Measurements from ENCODE around the gene CFAP69. TPM values are rescaled to one million over a fixed set of nuclear protein-coding genes. Genes with fewer than 3 reads are reported as not detected.

The CFAP69 gene
- 0.28 and 0.49 TPM in 2 replicates for total RNA-seq

GRCh38 chr7:90244909-90245851 lies at the start of gene CFAP69:
CFAP69 (plus strand) TSS chr7:90245174; CDS start chr7:90245425, 251 bp downstream.

GRCh38 chr7:90211391-90212148 lies 33.4 kb upstream of the CFAP69 start, which contains the start of gene STEAP2:
STEAP2 (plus strand) TSS chr7:90211740; CDS start chr7:90225083, 13,343 bp downstream.

GRCh38 chr7:90320801-90321494 lies 76.0 kb downstream of the CFAP69 start, which contains the start of gene FAM237B:
FAM237B (minus strand) TSS chr7:90321304; CDS start chr7:90319748, 1,556 bp downstream.

GRCh38 chr7:90346336-90347125 lies 101.6 kb downstream of the CFAP69 start, which contains the start of gene GTPBP10:
GTPBP10 (plus strand) TSS chr7:90346716; CDS start chr7:90346742, 26 bp downstream.

Other genes starting within 250 kb of the CFAP69 start
- 17.6 and 20.3 TPM in 2 replicates for gene STEAP1, start 90.7 kb upstream of the CFAP69 start, total RNA-seq
- gene STEAP2, start 33.4 kb upstream of the CFAP69 start, total RNA-seq, result 5.9 and 9.1 TPM in 2 replicates
- not detected in 2 replicates for gene FAM237B, start 76.1 kb downstream of the CFAP69 start, total RNA-seq
- 8.2 and 12.0 TPM in 2 replicates for gene GTPBP10, start 101.5 kb downstream of the CFAP69 start, total RNA-seq
- 26.3 and 27.8 TPM in 2 replicates for gene CLDN12, start 158.3 kb downstream of the CFAP69 start, total RNA-seq
- gene PTTG1IP2, start 224.5 kb downstream of the CFAP69 start, total RNA-seq, result not detected in 2 replicates

All from airway epithelial cell (primary cell).